Measurements from ENCODE around the gene NT5DC2.

- TF ChIP-seq CTCF (IDR thresholded peaks at IDR 0.05) (no peak), POLR2A (IDR thresholded peaks at IDR 0.05) (no peak)
These were observed 40.2 kb downstream of the NT5DC2 start for GRCh38 chr3:52493232-52494017.

All from testis (tissue), 2 donors.